GM12873 (cell line): ENCODE data around the gene NR3C2.

Experiments
- CTCF ChIP-seq: IDR thresholded peaks from 2 replicates; pipeline ENCODE4 v1.5.1; 2012; ENCODE audit warnings: low read depth, mild to moderate bottlenecking, moderate library complexity, low read length, control low read depth; ENCODE audit not compliant: insufficient read depth; ENCODE audit errors: missing control alignments

The NR3C2 gene

DNA sequence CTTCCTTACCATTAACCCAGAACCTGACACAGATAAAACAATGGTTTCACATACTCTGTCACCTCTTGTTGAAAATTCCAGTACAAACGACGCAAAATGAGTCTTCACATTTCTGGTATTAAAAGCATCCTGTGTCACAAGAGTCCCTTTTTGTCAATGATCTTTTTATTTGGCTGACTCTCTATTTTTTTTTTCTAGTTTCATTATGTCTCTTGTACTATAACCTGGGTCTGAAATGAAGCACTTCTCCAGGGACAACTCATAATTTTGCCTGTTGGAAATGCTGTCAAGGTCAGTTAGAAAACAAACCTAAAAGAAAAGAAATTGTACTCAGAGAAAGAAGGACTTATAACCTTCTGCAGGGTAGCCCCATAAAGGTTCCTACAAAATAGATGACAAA, 93.1 kb downstream of the NR3C2 start:
- TF ChIP-seq CTCF, result no peak

- no peak for TF ChIP-seq CTCF
These were observed 95.6 kb downstream of the NR3C2 start for GRCh38 chr4:148346657-148347056.

GRCh38 chr4:148345509-148345908, 96.7 kb downstream of the NR3C2 start:
- TF ChIP-seq CTCF, result no peak

GRCh38 chr4:148344941-148345340, 97.3 kb downstream of the NR3C2 start:
- TF ChIP-seq CTCF, result no peak

- no peak for TF ChIP-seq CTCF
These were observed 97.9 kb downstream of the NR3C2 start for GRCh38 chr4:148344352-148344751.

GRCh38 chr4:148341980-148342800, 100.0 kb downstream of the NR3C2 start:
- no peak for TF ChIP-seq CTCF

GRCh38 chr4:148335133-148335532, 107.1 kb downstream of the NR3C2 start:
- TF ChIP-seq CTCF, result no peak
